CD14-positive monocyte (primary cell): ENCODE results near the gene ZBTB26. TPM values are rescaled to one million over a fixed set of nuclear protein-coding genes. Genes with fewer than 3 reads are reported as not detected.
A peak's percentile ranks its signal among the peaks of the same experiment; 100 is the strongest.

Experiments
- DNase-seq, 3 donors: peaks; one replicate each; pipeline ENCODE4 v3.0.0-alpha.2; 2011 to 2022
- H2AFZ ChIP-seq: 2 replicates; pipeline ENCODE4 v1.6.0; 2012; ENCODE audit warnings: mild to moderate bottlenecking, low read depth, low read length, inconsistent platforms; ENCODE audit not compliant: insufficient read depth, poor library complexity, severe bottlenecking
- H3K27ac ChIP-seq, 2 donors: 1 replicate in 1 of 2; 2 replicates in 1 of 2; pipeline ENCODE4 v1.5.1; 2012 to 2013; ENCODE audit warnings: low read length in 2 of 2, control low read depth in 1 of 2, inconsistent platforms in 1 of 2, low read depth in 1 of 2, mild to moderate bottlenecking in 1 of 2
- H3K27me3 ChIP-seq, 2 donors: one replicate each; pipeline versions ENCODE4 v1.6.0 to v1.6.1; 2011 to 2013; ENCODE audit warnings: low read length in 2 of 2; ENCODE audit not compliant: control insufficient read depth in 2 of 2, insufficient read depth in 2 of 2
- H3K36me3 ChIP-seq, 2 donors: replicated peaks in 1 of 2; 1 replicate in 1 of 2; 2 replicates in 1 of 2; pipeline versions ENCODE4 v1.5.1 to v1.6.1; 2012 to 2013; ENCODE audit warnings: low read length in 2 of 2, control low read depth in 1 of 2, inconsistent platforms in 1 of 2, mild to moderate bottlenecking in 1 of 2; ENCODE audit not compliant: insufficient read depth in 2 of 2, control insufficient read depth in 1 of 2
- H3K4me1 ChIP-seq, 2 donors: 1 replicate in 1 of 2; 2 replicates in 1 of 2; pipeline versions ENCODE4 v1.5.1 to v1.6.1; 2012 to 2013; ENCODE audit warnings: low read length in 2 of 2, control low read depth in 1 of 2, inconsistent platforms in 1 of 2, mild to moderate bottlenecking in 1 of 2, moderate library complexity in 1 of 2; ENCODE audit not compliant: insufficient read depth in 2 of 2, control insufficient read depth in 1 of 2
- H3K4me2 ChIP-seq: replicated peaks from 2 replicates; pipeline ENCODE3; 2012; ENCODE audit warnings: low read length, moderate library complexity, mild to moderate bottlenecking; ENCODE audit not compliant: poor library complexity, severe bottlenecking; ENCODE audit errors: extremely low read depth
- H3K4me3 ChIP-seq, 3 experiments: fragments of 200-600 bp in 1 of 3; sonication (generic) in 1 of 3; replicated peaks in 1 of 3; 1 replicate in 2 of 3; 2 replicates in 1 of 3; pipeline ENCODE4 v1.5.1; 2011 to 2013; ENCODE audit warnings: low read length in 3 of 3, mild to moderate bottlenecking in 3 of 3, control low read depth in 2 of 3, low read depth in 2 of 3, inconsistent platforms in 1 of 3, moderate library complexity in 1 of 3
- H3K79me2 ChIP-seq: 2 replicates; pipeline ENCODE4 v1.6.0; 2012; ENCODE audit warnings: mild to moderate bottlenecking, control low read depth, inconsistent platforms, low read length, moderate library complexity; ENCODE audit not compliant: insufficient read depth
- H3K9ac ChIP-seq: 2 replicates; pipeline ENCODE4 v1.6.0; 2017; ENCODE audit warnings: low read length, mild to moderate bottlenecking; ENCODE audit not compliant: insufficient read depth, poor library complexity, severe bottlenecking
- H3K9me3 ChIP-seq, 2 donors: replicated peaks in 1 of 2; 1 replicate in 1 of 2; 2 replicates in 1 of 2; pipeline versions ENCODE4 v1.5.1 to v1.6.1; 2012 to 2013; ENCODE audit warnings: low read length in 2 of 2, control low read depth in 1 of 2; ENCODE audit not compliant: control insufficient read depth in 1 of 2, insufficient read depth in 1 of 2
- H4K20me1 ChIP-seq: 2 replicates; pipeline ENCODE4 v1.6.0; 2012; ENCODE audit warnings: mild to moderate bottlenecking, low read length, control low read depth, moderate library complexity; ENCODE audit not compliant: insufficient read depth
- H3K27ac Mint-ChIP-seq, 7 donors: one replicate each; pipeline ENCODE4 v1.8.0; 2020; ENCODE audit warnings: mild to moderate bottlenecking in 7 of 7, mixed read lengths in 7 of 7, moderate library complexity in 6 of 7, inconsistent platforms in 2 of 7
- H3K27me3 Mint-ChIP-seq, 3 donors: one replicate each; pipeline ENCODE4 v1.8.0; 2021 to 2022; ENCODE audit warnings: low read depth in 3 of 3, mild to moderate bottlenecking in 3 of 3, mixed read lengths in 3 of 3, moderate library complexity in 3 of 3, inconsistent platforms in 1 of 3
- H3K36me3 Mint-ChIP-seq, 2 donors: one replicate each; pipeline ENCODE4 v1.8.0; 2020; ENCODE audit warnings: mixed read lengths in 2 of 2, inconsistent platforms in 1 of 2, mild to moderate bottlenecking in 1 of 2
- H3K4me1 Mint-ChIP-seq: one replicate; pipeline ENCODE4 v1.8.0; 2020; ENCODE audit warnings: mild to moderate bottlenecking, mixed read lengths
- H3K4me3 Mint-ChIP-seq, 2 donors: one replicate each; pipeline ENCODE4 v1.8.0; 2020; ENCODE audit warnings: mild to moderate bottlenecking in 2 of 2, mixed read lengths in 2 of 2, moderate library complexity in 1 of 2
- H3K9me3 Mint-ChIP-seq, 7 donors: one replicate each; pipeline ENCODE4 v1.8.0; 2020 to 2022; ENCODE audit warnings: mixed read lengths in 7 of 7, mild to moderate bottlenecking in 6 of 7, moderate library complexity in 6 of 7, inconsistent platforms in 2 of 7
- CTCF ChIP-seq: fragments of 200-600 bp; IDR thresholded peaks from one replicate; pipeline ENCODE4 v1.8.0; 2022; ENCODE audit warnings: antibody characterized with exemption, mild to moderate bottlenecking
- WGBS: methylation state at CpG from one replicate; pipeline ENCODE4 v1.1.5; 2013; ENCODE audit warnings: missing lambda C conversion rate; ENCODE audit not compliant: insufficient coverage; 5-methylcytosine and 5-hydroxymethylcytosine counted together
- intact Hi-C, 2 donors: fragments of 100-400 bp; cut with micrococcal nuclease; formaldehyde crosslinking; loops; one replicate each; pipeline versions ENCODE4 v1.15.0 to v1.15.1; 2023
- polyA plus RNA-seq, 3 donors: library from polyadenylated mRNA; depleted of rRNA in 1 of 3; unstranded in 2 of 3; stranded (reverse) in 1 of 3; fragments of 300-500 nt in 2 of 3; fragments of >200 nt in 1 of 3; fragmentation: Illumina TruSeq in 2 of 3; gene quantifications; 1 replicate in 2 of 3; 2 replicates in 1 of 3; pipeline ENCODE4 v1.2.3, GENCODE V29; 2012 to 2021

ZBTB26 gene
- polyA plus RNA-seq, 3 donors, result 0.42 to 5.1 (median 0.48) TPM

- Histone ChIP-seq H3K9me3 (no peaks in the 10 kb centered on the region), H3K36me3 (no peaks in the 10 kb centered on the region), H3K27ac (no peak overlapping the region), H3K27me3 (no peaks in the 10 kb centered on the region), H3K9ac (no peak overlapping the region), H3K4me2 (peak overlapping the region; percentile 79), H4K20me1 (no peaks in the 10 kb centered on the region), H2AFZ (no peak overlapping the region), H3K79me2 (peaks cover 80% of the 10 kb centered on the region), H3K4me3 (peak overlapping the region in 1 of 3 experiments; percentile 2), H3K4me1 (peaks cover 34 to 45% of the 10 kb centered on the region in 2 donors)
- Mint-ChIP-seq H3K27me3 (no peaks in the 10 kb centered on the region), H3K9me3 (no peaks in the 10 kb centered on the region), H3K4me1 (peaks cover 23% of the 10 kb centered on the region), H3K4me3 (no peak overlapping the region), H3K36me3 (peaks cover 4 to 6% of the 10 kb centered on the region in 2 donors), H3K27ac (no peak overlapping the region)
- intact Hi-C loops, result no loop called here
- DNase-seq, result no peak
- 83% methylated on average over 1 of the region's 1 CpG for WGBS
- no peak for TF ChIP-seq CTCF
These were observed 1.4 kb downstream of the ZBTB26 start for GRCh38 chr9:122929796-122930354.

- no peak overlapping the region for H3K27ac ChIP-seq
- Mint-ChIP-seq H3K36me3 (peaks cover 29 to 38% of the 10 kb centered on the region in 2 donors), H3K4me1 (peaks cover 9% of the 10 kb centered on the region), H3K9me3 (no peaks in the 10 kb centered on the region), H3K27ac (no peak overlapping the region), H3K27me3 (no peaks in the 10 kb centered on the region), H3K4me3 (no peak overlapping the region)
- no peak for TF ChIP-seq CTCF
- H3K27me3 ChIP-seq, result no peaks in the 10 kb centered on the region
- no peaks in the 10 kb centered on the region for H3K9me3 ChIP-seq
- H2AFZ ChIP-seq, result no peak overlapping the region
- H3K4me2 ChIP-seq, result no peak overlapping the region
- H3K9ac ChIP-seq, result no peak overlapping the region
- H3K36me3 ChIP-seq, result peaks cover 10 to 31% of the 10 kb centered on the region in 2 donors
- intact Hi-C loops, result no loop called here
- no peak for DNase-seq
- H3K79me2 ChIP-seq, result peaks cover 52% of the 10 kb centered on the region
- H3K4me1 ChIP-seq, result peaks cover 4 to 13% of the 10 kb centered on the region in 2 donors
- peaks cover 11% of the 10 kb centered on the region for H4K20me1 ChIP-seq
- WGBS, result no CpG with 5 or more reads among the region's 3 CpGs
- H3K4me3 ChIP-seq, result no peak overlapping the region
These were observed 7.4 kb downstream of the ZBTB26 start for GRCh38 chr9:122923947-122924346.
